Measurements from ENCODE around the gene SCARB1.
A peak's percentile ranks its signal among the peaks of the same experiment; 100 is the strongest.

Gene SCARB1

GRCh38 chr12:124755801-124756148, 107.9 kb downstream of the SCARB1 start:
- no peak for DNase-seq

- DNase-seq, result no peak
Measured at GRCh38 chr12:124754949-124755800, 108.5 kb downstream of the SCARB1 start.

DNA sequence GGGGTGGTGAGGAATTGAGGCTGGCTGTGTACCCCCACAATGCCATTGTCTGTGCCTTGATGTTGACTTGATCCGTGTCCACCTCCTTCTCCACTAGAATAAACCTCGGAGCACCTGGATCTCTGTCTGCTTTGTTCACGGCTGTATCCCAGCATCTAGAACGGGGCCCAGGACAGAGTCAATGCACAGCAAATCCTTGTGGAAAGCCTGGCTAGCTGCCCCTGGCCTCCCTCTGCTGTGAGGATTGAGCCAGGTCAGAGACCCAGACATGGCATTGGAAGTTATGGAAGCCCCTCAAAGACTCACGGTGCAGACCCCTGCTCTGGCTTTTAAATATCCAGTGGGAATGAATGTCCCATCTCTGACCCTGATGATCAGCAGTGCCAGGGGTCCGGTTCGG, 109.2 kb downstream of the SCARB1 start:
- DNase-seq, result no peak

- no peak for DNase-seq
Measured at GRCh38 chr12:124753993-124754392, 109.7 kb downstream of the SCARB1 start.

DNA sequence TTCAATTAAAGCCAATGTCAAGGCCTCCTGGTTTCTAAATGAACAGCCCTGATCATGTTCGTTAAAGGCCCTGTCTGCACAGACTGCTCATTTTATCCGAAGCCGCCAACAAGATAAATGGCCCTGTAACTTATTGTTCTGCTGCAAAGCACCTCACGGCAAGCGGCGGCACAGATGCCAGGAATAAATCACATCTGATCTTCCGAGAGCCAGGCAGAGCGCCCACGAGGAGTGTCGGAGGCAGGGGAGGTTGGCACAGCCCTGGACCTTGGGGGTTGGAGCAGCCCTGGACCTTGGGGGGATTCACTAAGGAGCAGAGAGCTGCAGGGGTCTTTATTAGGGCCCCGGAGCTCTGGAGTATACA, 110.5 kb downstream of the SCARB1 start:
- no peak for DNase-seq

DNA sequence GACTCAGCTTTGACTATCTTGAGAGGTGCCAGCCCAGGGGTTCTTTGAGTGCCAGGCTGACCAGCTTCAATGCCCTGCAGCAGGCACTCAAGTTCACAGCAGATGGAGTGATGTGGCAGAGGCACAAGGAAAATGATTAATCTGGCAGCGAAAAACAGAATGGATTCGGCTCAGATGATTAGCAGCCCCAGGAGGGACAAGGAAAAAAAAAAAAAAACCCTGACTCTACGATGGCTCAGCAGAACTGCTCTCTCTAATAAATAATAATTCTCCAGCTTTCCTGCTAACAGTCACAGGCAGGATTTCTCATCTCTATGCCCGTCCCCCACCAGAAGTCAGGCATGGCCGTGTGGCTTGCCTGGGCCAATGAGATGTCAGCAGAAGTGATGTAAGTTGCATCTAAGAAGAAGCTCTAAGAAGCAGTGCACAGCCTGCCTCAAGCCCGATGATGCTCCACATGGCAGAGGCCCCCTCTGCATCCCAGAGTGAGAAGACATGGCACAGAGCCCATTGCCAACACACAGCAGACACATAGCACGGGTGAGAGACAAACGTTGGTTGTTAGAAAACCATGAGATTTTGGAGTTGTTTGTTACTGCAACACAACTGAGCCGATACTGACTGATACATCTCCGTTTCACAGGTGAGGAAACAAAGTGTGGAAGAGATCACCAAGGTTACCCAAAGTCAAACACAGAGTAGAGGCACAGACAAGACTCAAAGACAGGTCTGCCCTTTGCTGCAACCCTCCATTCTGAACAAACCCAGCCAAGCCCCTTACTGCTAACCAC, 111.0 kb downstream of the SCARB1 start:
- no peak for DNase-seq

GRCh38 chr12:124751654-124752355, 111.9 kb downstream of the SCARB1 start:
- DNase-seq, result no peak

- DNase-seq, result no peak
Measured at GRCh38 chr12:124750787-124751471, 112.7 kb downstream of the SCARB1 start.

GRCh38 chr12:124750149-124750656, 113.5 kb downstream of the SCARB1 start:
- DNase-seq, result no peak

DNA sequence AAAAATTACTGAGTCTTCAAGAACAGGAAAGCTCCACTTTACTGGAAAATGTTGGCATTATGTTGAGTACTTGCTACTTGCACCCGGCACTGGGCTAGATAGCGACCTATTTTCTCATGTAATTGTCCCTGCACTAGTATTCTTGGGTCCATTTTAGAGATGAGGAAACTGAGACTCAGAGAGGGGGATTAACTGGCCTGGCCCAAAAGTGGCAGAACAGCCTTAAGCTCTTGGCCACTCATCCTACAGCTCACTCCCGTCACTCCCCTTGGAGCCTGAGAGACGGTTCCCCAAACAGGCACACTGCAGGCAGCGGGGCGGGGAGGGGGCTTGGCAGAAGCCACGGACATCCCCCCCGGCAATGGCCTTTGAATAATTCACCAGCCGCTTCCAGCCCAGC, 113.9 kb downstream of the SCARB1 start:
- no peak for DNase-seq

- no peak for DNase-seq
Measured at GRCh38 chr12:124747426-124748161, 116.1 kb downstream of the SCARB1 start.

DNA sequence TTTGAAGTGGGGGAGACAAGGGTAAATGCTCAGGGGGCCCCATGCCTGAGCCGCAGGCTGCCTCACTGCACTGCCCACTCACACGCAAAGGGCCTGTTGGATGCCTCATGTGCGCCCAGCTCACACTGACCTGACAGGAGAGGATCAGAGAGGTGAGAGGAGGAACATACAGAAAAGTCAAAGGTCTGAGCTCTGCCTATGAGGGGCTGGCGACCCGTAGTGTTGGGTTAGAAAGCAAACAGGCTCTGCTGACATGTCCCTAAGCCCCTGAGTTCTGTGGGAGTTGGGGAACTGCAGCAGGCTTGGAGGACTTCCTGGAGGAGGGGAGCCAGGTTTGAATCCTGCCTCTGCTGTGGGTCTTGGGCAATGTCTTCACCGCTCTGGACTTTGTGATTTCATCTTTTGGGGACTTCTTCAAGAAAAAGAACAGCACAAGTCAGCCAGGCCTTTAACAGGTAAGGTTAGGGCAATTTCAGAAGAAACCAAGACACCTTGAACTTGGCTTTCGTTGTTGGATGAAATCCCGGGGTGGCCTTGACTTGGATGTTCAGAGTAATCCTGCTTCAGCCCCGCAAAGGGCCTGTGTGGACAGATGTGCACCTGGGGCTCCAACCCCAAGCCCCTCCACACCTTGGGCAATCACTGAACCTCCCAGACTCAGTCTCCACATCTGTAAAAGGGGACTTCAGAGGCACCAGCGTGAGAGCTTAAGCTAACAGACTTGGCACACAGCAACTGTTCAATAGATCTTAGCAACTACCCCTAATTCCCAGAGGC, 116.8 kb downstream of the SCARB1 start:
- no peak for DNase-seq

DNA sequence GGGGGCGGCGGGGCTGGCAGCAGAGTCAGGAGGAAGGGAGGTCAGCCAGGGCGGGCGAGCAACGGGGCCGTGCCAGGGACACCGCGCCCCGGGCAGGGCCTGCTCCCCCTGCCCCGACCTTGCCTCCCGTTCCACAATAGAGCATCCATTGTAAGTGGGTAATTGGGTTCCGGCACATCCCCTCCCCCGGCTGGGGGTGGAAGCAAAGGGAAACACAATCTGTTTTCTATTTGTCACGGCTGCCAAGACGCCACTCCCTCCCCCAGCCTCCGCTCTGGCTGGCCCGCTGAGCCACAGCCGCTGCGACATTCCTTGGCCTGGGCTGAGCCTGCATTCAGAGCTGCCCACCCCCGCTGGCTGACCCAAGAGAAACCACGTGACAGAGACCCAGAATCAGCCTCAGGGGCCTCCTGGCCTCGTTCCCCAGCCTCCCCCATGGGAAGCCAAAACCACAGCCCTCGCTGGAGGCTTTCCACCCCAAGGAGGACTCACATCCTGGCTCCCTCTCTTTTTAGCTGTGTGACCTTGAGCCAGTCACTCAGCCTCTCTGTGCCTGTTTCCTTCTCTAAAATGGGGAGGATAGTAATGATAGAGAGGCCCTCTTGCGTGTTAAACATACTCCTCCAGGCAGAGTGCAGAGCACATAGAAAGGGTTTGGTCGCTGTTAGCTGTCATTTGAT, 117.6 kb downstream of the SCARB1 start:
- DNase-seq, result peak; percentile 51

DNA sequence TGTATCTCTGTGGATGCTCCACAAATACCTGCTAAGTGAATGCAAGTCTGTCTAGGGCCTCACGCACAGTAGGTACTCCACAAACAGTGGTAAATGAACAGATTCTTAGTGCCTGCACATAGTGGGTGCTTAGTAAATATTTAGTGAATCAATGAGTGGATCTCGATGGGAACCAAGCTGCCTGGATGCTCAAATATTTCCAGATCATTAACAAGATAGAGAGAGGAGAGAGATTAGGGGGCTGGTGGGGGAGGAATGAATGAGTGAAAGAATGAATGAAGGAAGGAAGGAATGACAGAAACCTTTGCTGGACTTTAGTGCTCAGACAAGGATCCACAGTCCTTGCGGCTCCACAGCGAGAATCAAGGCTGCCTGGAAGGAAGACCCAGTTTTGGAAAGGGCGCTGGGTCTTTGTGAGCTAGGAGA, 118.2 kb downstream of the SCARB1 start:
- no peak for DNase-seq

GRCh38 chr12:124744659-124745464, 118.8 kb downstream of the SCARB1 start:
- DNase-seq, result no peak

- no peak for DNase-seq
Measured at GRCh38 chr12:124744273-124744640, 119.4 kb downstream of the SCARB1 start.

- DNase-seq, result no peak
Measured at GRCh38 chr12:124743479-124744272, 120.0 kb downstream of the SCARB1 start.

DNA sequence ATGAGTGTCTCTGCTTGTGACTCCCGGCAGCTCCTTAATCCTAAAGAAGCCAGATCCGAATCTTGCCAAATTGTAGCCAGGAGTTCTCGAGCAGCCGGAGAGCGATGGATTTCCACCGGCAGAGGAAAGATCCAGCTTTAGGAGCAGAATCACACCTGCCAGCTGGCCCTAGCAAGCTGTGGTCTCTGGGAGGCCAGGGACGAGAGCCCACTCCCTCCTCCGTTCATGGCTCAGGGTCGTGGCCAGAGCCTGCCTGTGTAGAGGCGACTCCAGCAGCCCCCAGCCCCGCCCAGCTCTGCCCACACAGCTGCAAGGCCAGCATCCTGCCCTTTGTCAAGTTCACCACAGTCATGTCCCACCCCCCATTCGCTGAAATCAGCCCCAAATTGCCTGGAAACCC, 121.0 kb downstream of the SCARB1 start:
- DNase-seq, result no peak

DNA sequence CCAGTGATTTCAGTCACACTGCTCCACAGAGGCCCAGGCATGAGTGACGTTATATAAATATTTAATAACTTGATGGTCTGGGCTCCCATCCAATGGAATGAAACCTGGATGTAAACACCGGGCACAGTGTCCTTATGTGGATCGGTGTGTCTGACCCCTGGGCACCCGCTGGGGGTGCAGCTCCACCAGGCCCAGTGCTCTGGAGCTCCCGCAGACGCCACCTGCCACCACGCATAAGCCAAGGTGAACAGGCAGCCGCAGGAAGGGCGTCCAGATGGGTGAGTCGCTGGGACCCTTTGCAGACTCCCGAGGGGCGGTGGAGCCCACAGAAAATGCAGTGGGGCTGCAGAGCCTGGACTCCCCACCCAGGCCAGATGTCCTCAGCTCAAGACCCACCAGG, 121.6 kb downstream of the SCARB1 start:
- no peak for DNase-seq

Data from NCI-H748 treated with DMSO at 0.1 percent for 48 hours (cell line).